Endothelial cell (in vitro differentiated cells): ENCODE data around the gene GNL2. TPM values are rescaled to one million over a fixed set of nuclear protein-coding genes. Genes with fewer than 3 reads are reported as not detected.

Experiments
- DNase-seq: peaks from one replicate; pipeline ENCODE4 v3.0.0; 2021; ENCODE audit warnings: low spot score
- H3K27ac Mint-ChIP-seq: one replicate; pipeline ENCODE4 v1.8.0; 2021; ENCODE audit warnings: mixed read lengths, inconsistent platforms; ENCODE audit not compliant: unreplicated experiment
- H3K27me3 Mint-ChIP-seq: one replicate; pipeline ENCODE4 v1.8.0; 2021; ENCODE audit warnings: mild to moderate bottlenecking, moderate library complexity, mixed read lengths, inconsistent platforms; ENCODE audit not compliant: unreplicated experiment
- H3K36me3 Mint-ChIP-seq: one replicate; pipeline ENCODE4 v1.8.0; 2021; ENCODE audit warnings: mild to moderate bottlenecking, low read depth, mixed read lengths, inconsistent platforms; ENCODE audit not compliant: unreplicated experiment
- H3K4me1 Mint-ChIP-seq: one replicate; pipeline ENCODE4 v1.8.0; 2021; ENCODE audit warnings: mild to moderate bottlenecking, mixed read lengths, inconsistent platforms; ENCODE audit not compliant: unreplicated experiment
- H3K4me3 Mint-ChIP-seq: one replicate; pipeline ENCODE4 v1.8.0; 2021; ENCODE audit warnings: mild to moderate bottlenecking, mixed read lengths, inconsistent platforms; ENCODE audit not compliant: unreplicated experiment
- H3K9me3 Mint-ChIP-seq: one replicate; pipeline ENCODE4 v1.8.0; 2021; ENCODE audit warnings: mixed read lengths, inconsistent platforms; ENCODE audit not compliant: unreplicated experiment
- total RNA-seq: library from RNA; stranded (reverse); fragmentation: NEBNext Ultra II Directional; extraction: Animal tissue kit (Norgen Biotek cat#: 25700); gene quantifications from one replicate; pipeline ENCODE4 v1.2.1, GENCODE V29; 2021; ENCODE audit not compliant: unreplicated experiment
- TF ChIP-seq, protein P1 (sequence below): fragments of 200-600 bp; sonication (generic); IDR thresholded peaks from one replicate; pipeline ENCODE4 v1.5.0; 2021; ENCODE audit warnings: antibody characterized with exemption; ENCODE audit not compliant: unreplicated experiment

Gene GNL2
- total RNA-seq, 1 donor from 2014 or later, result 38.9 TPM

DNA sequence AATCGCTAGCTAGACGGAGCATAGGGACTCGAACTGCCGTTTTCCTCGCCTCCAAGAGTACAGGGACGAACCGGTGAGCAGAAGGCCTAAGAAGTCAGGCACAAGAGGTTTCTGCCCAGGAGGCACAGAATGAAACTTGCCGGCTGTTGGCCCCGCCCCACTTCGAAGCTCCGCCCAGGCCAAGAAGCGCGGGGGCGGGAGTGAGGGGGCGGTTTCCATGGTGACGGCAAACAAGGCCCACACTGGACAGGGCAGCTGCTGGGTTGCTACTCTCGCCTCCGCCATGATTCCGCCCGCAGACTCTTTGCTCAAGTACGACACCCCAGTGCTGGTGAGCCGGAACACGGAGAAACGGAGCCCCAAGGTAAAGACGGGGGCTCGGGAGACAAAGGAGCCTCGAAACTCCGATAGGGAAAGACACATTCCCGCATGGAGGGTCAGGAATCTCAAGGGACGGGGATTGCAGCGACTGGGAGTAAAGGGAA, 39.0 kb downstream of the GNL2 start, which contains the start of gene DNALI1:
Gene DNALI1 (plus strand): TSS at position 229 of the 485 bp plus-strand sequence. CDS start 55 bp downstream, at position 284.
- TF ChIP-seq, protein P1, sequence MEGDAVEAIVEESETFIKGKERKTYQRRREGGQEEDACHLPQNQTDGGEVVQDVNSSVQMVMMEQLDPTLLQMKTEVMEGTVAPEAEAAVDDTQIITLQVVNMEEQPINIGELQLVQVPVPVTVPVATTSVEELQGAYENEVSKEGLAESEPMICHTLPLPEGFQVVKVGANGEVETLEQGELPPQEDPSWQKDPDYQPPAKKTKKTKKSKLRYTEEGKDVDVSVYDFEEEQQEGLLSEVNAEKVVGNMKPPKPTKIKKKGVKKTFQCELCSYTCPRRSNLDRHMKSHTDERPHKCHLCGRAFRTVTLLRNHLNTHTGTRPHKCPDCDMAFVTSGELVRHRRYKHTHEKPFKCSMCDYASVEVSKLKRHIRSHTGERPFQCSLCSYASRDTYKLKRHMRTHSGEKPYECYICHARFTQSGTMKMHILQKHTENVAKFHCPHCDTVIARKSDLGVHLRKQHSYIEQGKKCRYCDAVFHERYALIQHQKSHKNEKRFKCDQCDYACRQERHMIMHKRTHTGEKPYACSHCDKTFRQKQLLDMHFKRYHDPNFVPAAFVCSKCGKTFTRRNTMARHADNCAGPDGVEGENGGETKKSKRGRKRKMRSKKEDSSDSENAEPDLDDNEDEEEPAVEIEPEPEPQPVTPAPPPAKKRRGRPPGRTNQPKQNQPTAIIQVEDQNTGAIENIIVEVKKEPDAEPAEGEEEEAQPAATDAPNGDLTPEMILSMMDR, result no peak
- H3K4me3 Mint-ChIP-seq, result peak within 1 kb of the TSS; percentile 86
- H3K36me3 Mint-ChIP-seq, result peaks cover 24% of the 10 kb centered on the region
- peaks cover 12% of the 10 kb centered on the region for H3K27me3 Mint-ChIP-seq
- H3K27ac Mint-ChIP-seq, result peak within 1 kb of the TSS; percentile 92
- peak; percentile 95 for DNase-seq
- peaks cover 23% of the 10 kb centered on the region for H3K4me1 Mint-ChIP-seq
- no peaks in the 10 kb centered on the region for H3K9me3 Mint-ChIP-seq

DNA sequence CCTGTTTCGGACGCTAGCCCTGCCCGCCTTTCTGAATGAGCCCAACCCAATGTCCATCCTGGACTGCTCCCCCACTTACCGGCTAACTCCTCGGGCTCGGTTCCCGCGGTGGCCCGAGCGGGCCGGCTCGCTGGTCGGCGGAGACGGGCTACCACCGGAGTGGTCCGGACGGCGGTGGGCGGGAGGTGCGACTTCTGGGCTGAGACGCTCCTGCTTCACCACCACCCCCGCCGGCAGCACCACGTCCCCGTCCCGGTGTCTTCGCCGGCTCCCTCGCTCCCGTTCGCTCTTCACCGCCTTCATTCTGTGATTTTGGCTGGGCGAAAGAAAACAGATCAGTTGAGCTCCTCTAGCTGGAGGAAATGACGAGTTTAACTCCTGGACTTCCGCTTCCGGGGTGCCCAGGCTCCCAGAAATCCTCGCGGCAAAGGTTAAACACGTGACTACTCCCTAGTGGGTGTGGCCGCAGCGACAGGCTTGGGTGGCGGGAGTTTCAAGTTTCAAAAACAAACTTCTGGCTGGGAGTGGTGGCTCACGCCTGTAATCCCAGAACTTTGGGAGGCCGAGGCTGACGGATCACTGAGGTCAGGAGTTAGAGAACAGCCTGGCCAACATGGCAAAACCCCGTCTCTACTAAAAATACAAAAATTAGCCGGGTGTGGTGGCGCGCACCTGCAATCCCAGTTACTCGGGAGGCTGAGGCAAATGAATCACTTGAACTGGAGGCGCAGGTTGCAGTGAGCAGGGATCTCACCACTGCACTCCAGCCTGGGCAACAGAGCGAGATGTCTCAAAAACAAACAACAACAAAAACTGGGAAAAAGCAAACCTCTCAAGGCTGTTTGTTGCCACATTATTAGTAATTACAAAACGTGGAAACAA, 41.6 kb downstream of the GNL2 start, which contains the start of gene SNIP1:
Gene SNIP1 (minus strand): TSS at position 367 of the 882 bp plus-strand sequence. CDS start 64 bp downstream, at position 303.
- Mint-ChIP-seq H3K4me3 (peak within 1 kb of the TSS; percentile 99), H3K27ac (peak within 1 kb of the TSS; percentile 95), H3K36me3 (peaks cover 20% of the 10 kb centered on the region), H3K27me3 (peaks cover 12% of the 10 kb centered on the region), H3K4me1 (peaks cover 23% of the 10 kb centered on the region), H3K9me3 (no peaks in the 10 kb centered on the region)
- DNase-seq, result peak; percentile 63
- TF ChIP-seq, protein P1, result no peak

DNA sequence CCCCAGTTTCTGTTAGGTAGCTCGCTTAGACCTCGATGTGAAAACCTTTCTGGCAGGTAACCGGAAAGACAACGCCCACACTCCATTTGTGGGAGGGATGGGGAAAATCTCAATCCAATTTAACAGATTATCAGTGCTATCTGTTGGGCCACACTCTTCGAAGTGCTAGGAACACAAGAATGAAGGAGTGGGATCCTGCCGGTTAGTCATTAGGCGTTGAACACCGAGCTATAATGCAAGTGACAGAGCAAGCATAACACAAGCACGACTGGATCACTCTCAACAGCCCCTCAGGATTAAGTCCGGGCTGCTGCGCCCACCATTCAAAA, 42.2 kb downstream of the GNL2 start:
- H3K4me1 Mint-ChIP-seq, result peaks cover 23% of the 10 kb centered on the region
- H3K4me3 Mint-ChIP-seq, result peak overlapping the region; percentile 99
- H3K27ac Mint-ChIP-seq, result peak overlapping the region; percentile 80
- TF ChIP-seq, protein P1, result no peak
- no peaks in the 10 kb centered on the region for H3K9me3 Mint-ChIP-seq
- H3K36me3 Mint-ChIP-seq, result peaks cover 21% of the 10 kb centered on the region
- DNase-seq, result no peak
- H3K27me3 Mint-ChIP-seq, result peaks cover 12% of the 10 kb centered on the region

DNA sequence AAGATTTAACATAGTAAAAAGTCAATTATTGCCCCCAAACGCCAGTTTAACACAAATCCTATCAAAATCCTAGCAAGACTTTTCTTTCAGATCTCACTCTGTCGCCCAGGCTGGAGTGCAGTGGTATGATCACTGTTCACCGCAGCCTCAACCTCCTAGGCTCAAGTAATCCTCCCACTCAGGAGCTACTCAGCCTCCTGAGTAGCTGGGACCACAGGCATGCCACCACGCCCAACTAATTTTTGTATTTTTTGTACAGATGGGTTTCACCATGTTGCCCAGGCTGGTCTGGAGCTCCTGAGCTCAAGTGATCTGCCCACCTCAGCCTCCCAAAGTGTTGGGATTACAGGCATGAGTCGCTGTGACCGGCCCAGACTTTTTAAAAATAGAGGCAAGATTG, 46.4 kb downstream of the GNL2 start:
- H3K27me3 Mint-ChIP-seq, result no peaks in the 10 kb centered on the region
- H3K36me3 Mint-ChIP-seq, result peaks cover 27% of the 10 kb centered on the region
- H3K27ac Mint-ChIP-seq, result no peak overlapping the region
- H3K4me1 Mint-ChIP-seq, result peaks cover 14% of the 10 kb centered on the region
- no peak for DNase-seq
- TF ChIP-seq, protein P1, result no peak
- no peaks in the 10 kb centered on the region for H3K9me3 Mint-ChIP-seq
- H3K4me3 Mint-ChIP-seq, result no peak overlapping the region

DNA sequence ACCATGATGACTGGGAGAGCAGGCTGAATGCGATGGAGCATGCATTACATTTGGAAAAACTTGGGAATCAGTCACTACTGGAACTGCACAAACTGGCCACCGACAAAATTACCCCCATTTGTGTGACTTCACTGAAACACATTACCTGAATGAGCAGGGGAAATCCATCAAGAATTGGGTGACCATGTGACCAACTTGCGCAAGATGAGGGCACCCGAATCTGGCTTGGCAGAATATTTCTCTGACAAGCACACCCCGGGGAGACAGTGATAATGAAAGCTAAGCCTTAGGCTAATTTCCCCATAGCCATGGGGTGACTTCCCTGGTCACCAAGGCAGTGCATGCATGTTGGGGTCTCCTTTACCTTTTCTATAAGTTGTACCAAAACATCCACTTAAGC, 50.7 kb downstream of the GNL2 start:
- Mint-ChIP-seq H3K36me3 (peaks cover 22% of the 10 kb centered on the region), H3K27me3 (no peaks in the 10 kb centered on the region), H3K27ac (no peak overlapping the region), H3K4me3 (peak overlapping the region; percentile 72), H3K9me3 (no peaks in the 10 kb centered on the region), H3K4me1 (no peaks in the 10 kb centered on the region)
- TF ChIP-seq, protein P1, result no peak
- no peak for DNase-seq
